LNCAP (cell line): ENCODE results near the gene ASNSD1.

ENCODE experiments used
- CTCF ChIP-seq: fragments of 450-650 bp; IDR thresholded peaks from 2 replicates; pipeline ENCODE4 v1.5.1; 2017; ENCODE audit warnings: mild to moderate bottlenecking

The ASNSD1 gene

GRCh38 chr2:189651284-189651683 is 10.0 kb upstream of the ASNSD1 start:
- no peak for TF ChIP-seq CTCF

- TF ChIP-seq CTCF: no peak
Measured at GRCh38 chr2:189654641-189655040, 6.6 kb upstream of the ASNSD1 start.

DNA sequence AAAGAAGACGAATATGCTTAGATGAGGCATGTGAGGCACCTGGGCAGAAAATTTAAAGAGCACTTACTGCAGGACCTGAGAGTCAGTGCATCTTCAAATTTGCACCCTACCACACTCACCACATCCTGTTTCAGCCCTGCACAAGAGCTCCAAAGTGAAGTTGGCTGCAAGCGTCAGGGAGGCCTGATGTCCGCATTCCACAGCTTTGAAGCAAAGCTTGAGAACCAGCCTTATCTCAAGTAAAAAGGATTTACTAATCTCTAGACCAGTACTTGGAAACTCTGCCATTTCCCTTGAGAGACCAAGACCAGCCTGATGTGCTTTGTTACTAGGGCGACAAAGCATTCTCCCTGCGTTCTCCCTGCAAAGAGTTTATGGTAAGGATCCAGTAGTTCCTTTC is 3.4 kb upstream of the ASNSD1 start:
- no peak for TF ChIP-seq CTCF

- TF ChIP-seq CTCF: no peak
Measured at GRCh38 chr2:189658306-189659212, 2.7 kb upstream of the ASNSD1 start.

DNA sequence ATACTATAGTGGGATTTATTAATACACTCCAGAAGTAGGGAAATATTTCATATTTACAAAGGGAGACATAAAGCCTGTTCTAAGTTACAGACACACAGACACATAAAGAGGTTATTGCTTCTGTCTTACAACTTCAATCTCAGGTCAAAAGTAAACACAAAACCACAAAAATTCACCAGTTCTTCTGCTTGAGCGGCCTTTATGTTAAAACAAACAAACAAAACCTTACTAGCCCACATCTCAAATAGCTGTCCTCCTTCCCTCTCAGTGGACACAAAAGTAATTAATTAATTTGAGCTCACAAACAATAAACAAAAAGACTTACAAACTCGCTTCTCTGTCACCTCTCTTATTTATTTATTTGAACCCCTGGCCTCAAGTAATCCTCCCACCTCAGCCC is 1.5 kb upstream of the ASNSD1 start:
- TF ChIP-seq CTCF: no peak

DNA sequence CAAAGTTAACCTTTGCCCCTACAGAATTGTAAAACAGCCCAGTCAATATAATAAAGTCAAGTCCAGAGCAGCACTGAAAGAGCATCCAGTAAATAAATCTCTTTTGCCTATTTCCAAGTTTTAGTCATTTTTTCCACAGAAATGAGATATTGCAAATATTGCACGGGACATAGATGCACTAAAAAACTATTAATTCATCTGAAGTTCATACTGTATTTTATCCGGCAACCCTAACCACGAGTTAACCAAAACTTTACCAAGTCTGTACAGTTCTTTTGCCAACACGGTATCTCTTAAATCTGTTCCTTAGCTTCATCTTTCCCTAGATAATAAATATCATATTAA is 484 bp upstream of the ASNSD1 start:
- no peak for TF ChIP-seq CTCF

GRCh38 chr2:189661957-189662321 is 680 bp downstream of the ASNSD1 start:
- TF ChIP-seq CTCF: no peak
